CD14-positive monocyte (primary cell): ENCODE results near the gene CDH4. TPM values are rescaled to one million over a fixed set of nuclear protein-coding genes. Genes with fewer than 3 reads are reported as not detected.

Source experiments
- DNase-seq, 3 donors: peaks; one replicate each; pipeline ENCODE4 v3.0.0-alpha.2; 2011 to 2022
- H2AFZ ChIP-seq: 2 replicates; pipeline ENCODE4 v1.6.0; 2012; ENCODE audit warnings: mild to moderate bottlenecking, low read depth, low read length, inconsistent platforms; ENCODE audit not compliant: insufficient read depth, poor library complexity, severe bottlenecking
- H3K27ac ChIP-seq, 2 donors: 1 replicate in 1 of 2; 2 replicates in 1 of 2; pipeline ENCODE4 v1.5.1; 2012 to 2013; ENCODE audit warnings: low read length in 2 of 2, control low read depth in 1 of 2, inconsistent platforms in 1 of 2, low read depth in 1 of 2, mild to moderate bottlenecking in 1 of 2
- H3K27me3 ChIP-seq, 2 donors: one replicate each; pipeline versions ENCODE4 v1.6.0 to v1.6.1; 2011 to 2013; ENCODE audit warnings: low read length in 2 of 2; ENCODE audit not compliant: control insufficient read depth in 2 of 2, insufficient read depth in 2 of 2
- H3K36me3 ChIP-seq, 2 donors: replicated peaks in 1 of 2; 1 replicate in 1 of 2; 2 replicates in 1 of 2; pipeline versions ENCODE4 v1.5.1 to v1.6.1; 2012 to 2013; ENCODE audit warnings: low read length in 2 of 2, control low read depth in 1 of 2, inconsistent platforms in 1 of 2, mild to moderate bottlenecking in 1 of 2; ENCODE audit not compliant: insufficient read depth in 2 of 2, control insufficient read depth in 1 of 2
- H3K4me1 ChIP-seq, 2 donors: 1 replicate in 1 of 2; 2 replicates in 1 of 2; pipeline versions ENCODE4 v1.5.1 to v1.6.1; 2012 to 2013; ENCODE audit warnings: low read length in 2 of 2, control low read depth in 1 of 2, inconsistent platforms in 1 of 2, mild to moderate bottlenecking in 1 of 2, moderate library complexity in 1 of 2; ENCODE audit not compliant: insufficient read depth in 2 of 2, control insufficient read depth in 1 of 2
- H3K4me2 ChIP-seq: replicated peaks from 2 replicates; pipeline ENCODE3; 2012; ENCODE audit warnings: low read length, moderate library complexity, mild to moderate bottlenecking; ENCODE audit not compliant: poor library complexity, severe bottlenecking; ENCODE audit errors: extremely low read depth
- H3K4me3 ChIP-seq, 3 experiments: fragments of 200-600 bp in 1 of 3; sonication (generic) in 1 of 3; replicated peaks in 1 of 3; 1 replicate in 2 of 3; 2 replicates in 1 of 3; pipeline ENCODE4 v1.5.1; 2011 to 2013; ENCODE audit warnings: low read length in 3 of 3, mild to moderate bottlenecking in 3 of 3, control low read depth in 2 of 3, low read depth in 2 of 3, inconsistent platforms in 1 of 3, moderate library complexity in 1 of 3
- H3K79me2 ChIP-seq: 2 replicates; pipeline ENCODE4 v1.6.0; 2012; ENCODE audit warnings: mild to moderate bottlenecking, control low read depth, inconsistent platforms, low read length, moderate library complexity; ENCODE audit not compliant: insufficient read depth
- H3K9ac ChIP-seq: 2 replicates; pipeline ENCODE4 v1.6.0; 2017; ENCODE audit warnings: low read length, mild to moderate bottlenecking; ENCODE audit not compliant: insufficient read depth, poor library complexity, severe bottlenecking
- H3K9me3 ChIP-seq, 2 donors: replicated peaks in 1 of 2; 1 replicate in 1 of 2; 2 replicates in 1 of 2; pipeline versions ENCODE4 v1.5.1 to v1.6.1; 2012 to 2013; ENCODE audit warnings: low read length in 2 of 2, control low read depth in 1 of 2; ENCODE audit not compliant: control insufficient read depth in 1 of 2, insufficient read depth in 1 of 2
- H4K20me1 ChIP-seq: 2 replicates; pipeline ENCODE4 v1.6.0; 2012; ENCODE audit warnings: mild to moderate bottlenecking, low read length, control low read depth, moderate library complexity; ENCODE audit not compliant: insufficient read depth
- H3K27ac Mint-ChIP-seq, 7 donors: one replicate each; pipeline ENCODE4 v1.8.0; 2020; ENCODE audit warnings: mild to moderate bottlenecking in 7 of 7, mixed read lengths in 7 of 7, moderate library complexity in 6 of 7, inconsistent platforms in 2 of 7
- H3K27me3 Mint-ChIP-seq, 3 donors: one replicate each; pipeline ENCODE4 v1.8.0; 2021 to 2022; ENCODE audit warnings: low read depth in 3 of 3, mild to moderate bottlenecking in 3 of 3, mixed read lengths in 3 of 3, moderate library complexity in 3 of 3, inconsistent platforms in 1 of 3
- H3K36me3 Mint-ChIP-seq, 2 donors: one replicate each; pipeline ENCODE4 v1.8.0; 2020; ENCODE audit warnings: mixed read lengths in 2 of 2, inconsistent platforms in 1 of 2, mild to moderate bottlenecking in 1 of 2
- H3K4me1 Mint-ChIP-seq: one replicate; pipeline ENCODE4 v1.8.0; 2020; ENCODE audit warnings: mild to moderate bottlenecking, mixed read lengths
- H3K4me3 Mint-ChIP-seq, 2 donors: one replicate each; pipeline ENCODE4 v1.8.0; 2020; ENCODE audit warnings: mild to moderate bottlenecking in 2 of 2, mixed read lengths in 2 of 2, moderate library complexity in 1 of 2
- H3K9me3 Mint-ChIP-seq, 7 donors: one replicate each; pipeline ENCODE4 v1.8.0; 2020 to 2022; ENCODE audit warnings: mixed read lengths in 7 of 7, mild to moderate bottlenecking in 6 of 7, moderate library complexity in 6 of 7, inconsistent platforms in 2 of 7
- CTCF ChIP-seq: fragments of 200-600 bp; IDR thresholded peaks from one replicate; pipeline ENCODE4 v1.8.0; 2022; ENCODE audit warnings: antibody characterized with exemption, mild to moderate bottlenecking
- WGBS: methylation state at CpG from one replicate; pipeline ENCODE4 v1.1.5; 2013; ENCODE audit warnings: missing lambda C conversion rate; ENCODE audit not compliant: insufficient coverage; 5-methylcytosine and 5-hydroxymethylcytosine counted together
- intact Hi-C, 2 donors: fragments of 100-400 bp; cut with micrococcal nuclease; formaldehyde crosslinking; loops; one replicate each; pipeline versions ENCODE4 v1.15.0 to v1.15.1; 2023
- polyA plus RNA-seq, 3 donors: library from polyadenylated mRNA; depleted of rRNA in 1 of 3; unstranded in 2 of 3; stranded (reverse) in 1 of 3; fragments of 300-500 nt in 2 of 3; fragments of >200 nt in 1 of 3; fragmentation: Illumina TruSeq in 2 of 3; gene quantifications; 1 replicate in 2 of 3; 2 replicates in 1 of 3; pipeline ENCODE4 v1.2.3, GENCODE V29; 2012 to 2021

The CDH4 gene
- polyA plus RNA-seq, 3 donors: not detected

GRCh38 chr20:61766921-61767610, 515.0 kb downstream of the CDH4 start:
- Mint-ChIP-seq H3K27me3 (peaks cover 0 to 1% (median 0%) of the 10 kb centered on the region in 3 donors), H3K9me3 (peaks cover 0 to 52% (median 39%) of the 10 kb centered on the region in 7 donors), H3K4me3 (no peak overlapping the region), H3K27ac (no peak overlapping the region), H3K4me1 (no peaks in the 10 kb centered on the region), H3K36me3 (no peaks in the 10 kb centered on the region)
- H3K9ac ChIP-seq: no peak overlapping the region
- no peak overlapping the region for H3K4me3 ChIP-seq
- H3K4me1 ChIP-seq: no peaks in the 10 kb centered on the region
- no peaks in the 10 kb centered on the region for H3K36me3 ChIP-seq
- intact Hi-C loops: no loop called here
- no peak overlapping the region for H3K4me2 ChIP-seq
- peaks cover 0 to 93% of the 10 kb centered on the region in 2 donors for H3K9me3 ChIP-seq
- no peak overlapping the region for H3K27ac ChIP-seq
- H3K79me2 ChIP-seq: no peaks in the 10 kb centered on the region
- H2AFZ ChIP-seq: no peak overlapping the region
- no peak for DNase-seq
- 93% methylated on average over 14 of the region's 15 CpGs for WGBS
- H4K20me1 ChIP-seq: no peaks in the 10 kb centered on the region
- no peaks in the 10 kb centered on the region for H3K27me3 ChIP-seq
- TF ChIP-seq CTCF: no peak

GRCh38 chr20:61767761-61768494, 515.9 kb downstream of the CDH4 start:
- H3K27ac ChIP-seq: no peak overlapping the region
- Mint-ChIP-seq H3K36me3 (no peaks in the 10 kb centered on the region), H3K9me3 (peaks cover 0 to 54% (median 37%) of the 10 kb centered on the region in 7 donors), H3K4me3 (no peak overlapping the region), H3K27me3 (peaks cover 0 to 1% (median 0%) of the 10 kb centered on the region in 3 donors), H3K4me1 (no peaks in the 10 kb centered on the region), H3K27ac (no peak overlapping the region)
- no peaks in the 10 kb centered on the region for H3K27me3 ChIP-seq
- no peaks in the 10 kb centered on the region for H3K4me1 ChIP-seq
- DNase-seq: no peak
- intact Hi-C loops: no loop called here
- no peak overlapping the region for H3K9ac ChIP-seq
- H3K36me3 ChIP-seq: no peaks in the 10 kb centered on the region
- H4K20me1 ChIP-seq: no peaks in the 10 kb centered on the region
- peaks cover under 1 to 89% of the 10 kb centered on the region in 2 donors for H3K9me3 ChIP-seq
- H3K4me2 ChIP-seq: no peak overlapping the region
- no peaks in the 10 kb centered on the region for H3K79me2 ChIP-seq
- 98% methylated on average over 6 of the region's 14 CpGs for WGBS
- no peak for TF ChIP-seq CTCF
- H3K4me3 ChIP-seq: no peak overlapping the region
- H2AFZ ChIP-seq: no peak overlapping the region
